OCI-LY7 (cell line): Measurements from ENCODE around the gene ANTXR1. TPM values are rescaled to one million over a fixed set of nuclear protein-coding genes. Genes with fewer than 3 reads are reported as not detected.

Source experiments
- BruUV-seq: library from RNA; stranded (reverse); fragments of 400-500 nt; replicated peaks from 2 replicates; lab custom pipeline; 2021; lab: Mats Ljungman, UMichigan
- CTCF ChIA-PET: fragments of 300-600 bp; sonication (Branson Sonifier 250); formaldehyde crosslinking; loops from one replicate; lab custom pipeline; 2022; ENCODE audit warnings: antibody characterized with exemption; ENCODE audit not compliant: unreplicated experiment; lab: Charles Lee
- POLR2A ChIA-PET: fragments of 300-600 bp; sonication (Branson Sonifier 250); formaldehyde crosslinking; loops from one replicate; lab custom pipeline; 2022; ENCODE audit warnings: antibody characterized with exemption; lab: Charles Lee
- DNase-seq: peaks from one replicate; pipeline ENCODE4 v3.0.0-alpha.2; 2015; ENCODE audit warnings: low spot score
- H2AFZ ChIP-seq: fragments of 200-600 bp; sonication (generic), shearing (Covaris generic); 2 replicates; pipeline ENCODE4 v1.6.1; 2014; ENCODE audit warnings: mild to moderate bottlenecking, antibody characterized with exemption, low read length, moderate library complexity
- H3K27ac ChIP-seq: fragments of 200-600 bp; sonication (generic); 2 replicates; pipeline ENCODE4 v1.5.1; 2014; ENCODE audit warnings: mixed run types, low read depth, mild to moderate bottlenecking, moderate library complexity, low read length, inconsistent platforms; ENCODE audit not compliant: poor library complexity, severe bottlenecking
- H3K36me3 ChIP-seq: fragments of 200-600 bp; sonication (generic); 2 replicates; pipeline ENCODE4 v1.6.1; 2014; ENCODE audit warnings: mild to moderate bottlenecking, antibody characterized with exemption, low read length, moderate library complexity, mixed read lengths; ENCODE audit not compliant: insufficient read depth
- H3K4me1 ChIP-seq: fragments of 200-600 bp; sonication (generic); 2 replicates; pipeline ENCODE4 v1.5.1; 2014; ENCODE audit warnings: mild to moderate bottlenecking, low read length; ENCODE audit not compliant: insufficient read depth, poor library complexity, severe bottlenecking
- H3K4me2 ChIP-seq: fragments of 200-600 bp; sonication (generic); 2 replicates; pipeline ENCODE4 v1.6.1; 2014; ENCODE audit warnings: mild to moderate bottlenecking, low read length
- H3K4me3 ChIP-seq: fragments of 200-600 bp; sonication (generic); 2 replicates; pipeline ENCODE4 v1.5.1; 2014; ENCODE audit warnings: mild to moderate bottlenecking, low read depth, low read length; ENCODE audit not compliant: poor library complexity, severe bottlenecking
- H3K79me2 ChIP-seq: fragments of 200-600 bp; sonication (generic); 2 replicates; pipeline ENCODE4 v1.6.1; 2016; ENCODE audit warnings: low read depth, mild to moderate bottlenecking, low read length, moderate library complexity, mixed read lengths; ENCODE audit not compliant: insufficient read depth
- H3K9me2 ChIP-seq: fragments of 200-600 bp; sonication (generic); 2 replicates; pipeline ENCODE4 v1.6.1; 2016; ENCODE audit warnings: mild to moderate bottlenecking, low read length, mixed read lengths; ENCODE audit not compliant: insufficient read depth
- H3K9me3 ChIP-seq: fragments of 200-600 bp; sonication (generic); 2 replicates; pipeline ENCODE4 v1.6.1; 2014; ENCODE audit warnings: mild to moderate bottlenecking, mixed run types, low read length, mixed read lengths
- H4K20me1 ChIP-seq: fragments of 200-600 bp; sonication (generic); 2 replicates; pipeline ENCODE4 v1.6.1; 2014; ENCODE audit warnings: mild to moderate bottlenecking, antibody characterized with exemption, low read length, moderate library complexity, mixed read lengths; ENCODE audit not compliant: insufficient read depth
- EZH2phosphoT487 ChIP-seq: fragments of 200-600 bp; sonication (generic); IDR thresholded peaks from 2 replicates; pipeline ENCODE4 v1.6.1; 2018; ENCODE audit warnings: low read depth, borderline replicate concordance, mild to moderate bottlenecking, mixed run types, antibody characterized with exemption, low read length, moderate library complexity, mixed read lengths
- intact Hi-C: fragments of 100-400 bp; cut with micrococcal nuclease; formaldehyde crosslinking; loops from one replicate; pipeline ENCODE4 v1.10.0; 2022; ENCODE audit not compliant: unreplicated experiment
- total RNA-seq, 2 experiments: library from RNA; depleted of rRNA in 1 of 2; stranded (reverse); fragments of >200 nt in 1 of 2; shearing (Covaris generic) in 1 of 2; gene quantifications; 2 replicates each; pipeline ENCODE4 v1.2.3, GENCODE V29; 2014 to 2022
- TF ChIP-seq, protein P1 (sequence below): fragments of 200-600 bp; sonication (generic); conservative IDR thresholded peaks from 2 replicates; pipeline ENCODE4 v1.5.1; 2014; ENCODE audit warnings: mild to moderate bottlenecking, antibody characterized with exemption, low read length, moderate library complexity, mixed read lengths

The ANTXR1 gene
- total RNA-seq, 2 experiments from 2014 or later = not detected

- no peaks in the 10 kb centered on the region for H3K4me1 ChIP-seq
- CTCF ChIA-PET = no interaction called here
- H3K79me2 ChIP-seq = no peaks in the 10 kb centered on the region
- no peaks in the 10 kb centered on the region for H3K9me2 ChIP-seq
- TF ChIP-seq EZH2phosphoT487 = no peak
- TF ChIP-seq, protein P1, sequence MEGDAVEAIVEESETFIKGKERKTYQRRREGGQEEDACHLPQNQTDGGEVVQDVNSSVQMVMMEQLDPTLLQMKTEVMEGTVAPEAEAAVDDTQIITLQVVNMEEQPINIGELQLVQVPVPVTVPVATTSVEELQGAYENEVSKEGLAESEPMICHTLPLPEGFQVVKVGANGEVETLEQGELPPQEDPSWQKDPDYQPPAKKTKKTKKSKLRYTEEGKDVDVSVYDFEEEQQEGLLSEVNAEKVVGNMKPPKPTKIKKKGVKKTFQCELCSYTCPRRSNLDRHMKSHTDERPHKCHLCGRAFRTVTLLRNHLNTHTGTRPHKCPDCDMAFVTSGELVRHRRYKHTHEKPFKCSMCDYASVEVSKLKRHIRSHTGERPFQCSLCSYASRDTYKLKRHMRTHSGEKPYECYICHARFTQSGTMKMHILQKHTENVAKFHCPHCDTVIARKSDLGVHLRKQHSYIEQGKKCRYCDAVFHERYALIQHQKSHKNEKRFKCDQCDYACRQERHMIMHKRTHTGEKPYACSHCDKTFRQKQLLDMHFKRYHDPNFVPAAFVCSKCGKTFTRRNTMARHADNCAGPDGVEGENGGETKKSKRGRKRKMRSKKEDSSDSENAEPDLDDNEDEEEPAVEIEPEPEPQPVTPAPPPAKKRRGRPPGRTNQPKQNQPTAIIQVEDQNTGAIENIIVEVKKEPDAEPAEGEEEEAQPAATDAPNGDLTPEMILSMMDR = no peak
- H3K36me3 ChIP-seq = no peaks in the 10 kb centered on the region
- H3K9me3 ChIP-seq = no peaks in the 10 kb centered on the region
- no peak overlapping the region for H2AFZ ChIP-seq
- intact Hi-C loops = no loop called here
- H3K4me2 ChIP-seq = no peak overlapping the region
- no peak for DNase-seq
- no TSS peak for BruUV-seq
- no peak overlapping the region for H3K27ac ChIP-seq
- H3K4me3 ChIP-seq = no peak overlapping the region
- POLR2A ChIA-PET = no interaction called here
- no peaks in the 10 kb centered on the region for H4K20me1 ChIP-seq
Measured at GRCh38 chr2:69238449-69239031, 225.6 kb downstream of the ANTXR1 start.

DNA sequence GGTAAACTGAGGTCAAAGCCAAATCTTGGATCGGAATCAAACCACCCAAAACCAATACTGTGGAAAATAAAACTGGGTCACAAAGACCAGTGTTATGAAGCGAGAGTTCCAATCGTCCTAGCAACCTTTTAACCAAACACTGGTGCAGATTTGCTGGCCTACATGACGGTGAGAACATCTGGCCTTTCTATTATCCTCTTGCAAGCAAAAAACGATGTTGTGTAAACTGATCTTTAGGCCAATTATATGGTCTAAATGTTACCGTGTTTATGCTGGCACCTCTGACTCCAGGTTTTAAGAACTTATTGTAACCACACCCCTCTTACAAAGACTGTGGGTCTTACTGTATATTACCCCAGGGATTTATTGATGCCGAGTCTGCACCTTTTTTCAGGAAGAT is 228.1 kb downstream of the ANTXR1 start:
- BruUV-seq = no TSS peak
- ChIA-PET CTCF (no interaction called here), POLR2A (no interaction called here)

More for the DNA sequence above, 228.1 kb downstream of the ANTXR1 start:
- no peak for DNase-seq
- Histone ChIP-seq H3K36me3 (no peaks in the 10 kb centered on the region), H3K4me2 (no peak overlapping the region), H3K9me2 (no peaks in the 10 kb centered on the region), H3K27ac (no peak overlapping the region), H3K4me1 (no peaks in the 10 kb centered on the region), H2AFZ (no peak overlapping the region), H3K9me3 (no peaks in the 10 kb centered on the region), H3K4me3 (no peak overlapping the region), H4K20me1 (no peaks in the 10 kb centered on the region), H3K79me2 (no peaks in the 10 kb centered on the region)
- TF ChIP-seq, protein P1 = no peak
- TF ChIP-seq EZH2phosphoT487 = no peak
- intact Hi-C loops = no loop called here
